ENCODE data around the gene CAVIN3. TPM values are rescaled to one million over a fixed set of nuclear protein-coding genes. Genes with fewer than 3 reads are reported as not detected.

CAVIN3 gene
- polyA plus RNA-seq, 1 donor (not counting 4 experiments of a cell fraction or from before 2014, with no cell fraction given): 30.1 TPM

DNA sequence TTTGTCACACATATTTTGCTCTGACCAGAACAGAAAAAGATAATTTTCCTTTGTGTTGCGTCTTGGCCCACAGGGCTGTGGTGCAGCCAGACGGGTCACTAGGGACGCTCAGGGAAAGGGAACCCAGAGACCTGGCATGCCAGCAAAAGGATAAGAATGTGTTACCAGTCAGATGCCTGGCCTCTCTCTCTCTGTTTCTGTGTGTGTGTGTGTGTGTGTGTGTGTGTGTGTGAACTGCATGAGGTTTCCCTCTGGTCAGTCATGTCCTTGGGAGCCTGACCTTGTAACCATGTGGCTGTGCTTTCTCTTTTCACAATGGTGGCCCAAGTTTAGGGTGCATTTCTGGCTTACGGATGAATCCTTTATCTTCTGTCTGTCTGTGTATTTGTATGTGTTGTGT lies 35.3 kb downstream of the CAVIN3 start:
- Histone ChIP-seq H3K36me3 (ENCODE audit: control insufficient read depth in 2 of 2, extremely low read depth in 1 of 2, insufficient read depth in 2 of 2, low read length in 2 of 2) (no peaks in the 10 kb centered on the region), H3K9me1 (ENCODE audit: control insufficient read depth, extremely low read depth, insufficient read depth, low read length) (no peaks in the 10 kb centered on the region), H4K20me1 (ENCODE audit: control insufficient read depth, extremely low read depth, insufficient read depth, low read length) (no peaks in the 10 kb centered on the region), H3K79me2 (ENCODE audit: control insufficient read depth, insufficient read depth, low read length) (no peaks in the 10 kb centered on the region), H3K27me3 (ENCODE audit: control insufficient read depth, extremely low read depth, insufficient read depth, low read length) (no peaks in the 10 kb centered on the region), H3K4me1 (ENCODE audit: control insufficient read depth, extremely low read depth, insufficient read depth, low read length) (peaks cover 19% of the 10 kb centered on the region), H3K9me3 (ENCODE audit: control insufficient read depth, low read depth, low read length) (no peaks in the 10 kb centered on the region), H2AFZ (ENCODE audit: control insufficient read depth, low read length) (no peak overlapping the region), H3K9ac (ENCODE audit: control insufficient read depth, extremely low read depth, insufficient read depth, low read length) (no peak overlapping the region), H3K4me3 (ENCODE audit: control insufficient read depth in 2 of 3, extremely low read depth in 1 of 3, insufficient read depth in 2 of 3, low read depth in 1 of 3, low read length in 3 of 3) (no peak overlapping the region), H3K4me2 (ENCODE audit: control insufficient read depth, extremely low read depth, insufficient read depth, low read depth, low read length) (no peak overlapping the region), H3K27ac (ENCODE audit: control insufficient read depth, insufficient read depth, low read length) (no peak overlapping the region)
- FAIRE-seq (no peak), DNase-seq (ENCODE audit: low read depth, low spot score) (no peak)
- TF ChIP-seq EZH2 (IDR thresholded peaks at IDR 0.05; ENCODE audit: low read length): no peak
- TF ChIP-seq, protein P1, sequence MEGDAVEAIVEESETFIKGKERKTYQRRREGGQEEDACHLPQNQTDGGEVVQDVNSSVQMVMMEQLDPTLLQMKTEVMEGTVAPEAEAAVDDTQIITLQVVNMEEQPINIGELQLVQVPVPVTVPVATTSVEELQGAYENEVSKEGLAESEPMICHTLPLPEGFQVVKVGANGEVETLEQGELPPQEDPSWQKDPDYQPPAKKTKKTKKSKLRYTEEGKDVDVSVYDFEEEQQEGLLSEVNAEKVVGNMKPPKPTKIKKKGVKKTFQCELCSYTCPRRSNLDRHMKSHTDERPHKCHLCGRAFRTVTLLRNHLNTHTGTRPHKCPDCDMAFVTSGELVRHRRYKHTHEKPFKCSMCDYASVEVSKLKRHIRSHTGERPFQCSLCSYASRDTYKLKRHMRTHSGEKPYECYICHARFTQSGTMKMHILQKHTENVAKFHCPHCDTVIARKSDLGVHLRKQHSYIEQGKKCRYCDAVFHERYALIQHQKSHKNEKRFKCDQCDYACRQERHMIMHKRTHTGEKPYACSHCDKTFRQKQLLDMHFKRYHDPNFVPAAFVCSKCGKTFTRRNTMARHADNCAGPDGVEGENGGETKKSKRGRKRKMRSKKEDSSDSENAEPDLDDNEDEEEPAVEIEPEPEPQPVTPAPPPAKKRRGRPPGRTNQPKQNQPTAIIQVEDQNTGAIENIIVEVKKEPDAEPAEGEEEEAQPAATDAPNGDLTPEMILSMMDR (optimal IDR thresholded peaks at IDR 0.05 in 1 of 3, IDR thresholded peaks at IDR 0.05 in 1 of 3, conservative IDR thresholded peaks at IDR 0.05 in 1 of 3; ENCODE audit: extremely low read depth in 1 of 3, insufficient read depth in 2 of 3, low read length in 3 of 3): no peak
- dilution Hi-C loops (cut with MboI; ENCODE audit: extremely low pct_ligation_motif_present, low sequenced_read_pairs): no loop called here

DNA sequence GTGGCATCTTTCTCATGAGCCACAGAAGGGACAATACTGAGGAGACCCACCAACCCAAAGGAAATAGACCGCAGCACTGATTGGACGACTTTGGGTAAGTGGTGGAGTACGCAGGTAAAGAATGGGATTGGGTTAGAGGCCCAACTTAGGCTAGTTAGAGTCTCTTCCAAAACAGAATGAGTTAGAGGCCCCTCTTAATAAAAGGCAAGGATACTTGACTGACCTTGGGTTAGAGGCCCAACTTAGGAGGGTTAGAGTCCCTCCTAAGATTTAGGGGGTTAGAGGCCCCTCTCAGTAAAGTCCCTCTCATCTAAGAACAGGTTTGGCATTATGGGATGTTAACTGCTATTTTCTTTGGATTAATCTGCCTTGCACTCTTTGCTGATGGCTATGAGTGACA lies 36.1 kb downstream of the CAVIN3 start:
- DNase-seq (ENCODE audit: low read depth, low spot score): no peak
- no peak overlapping the region for H3K9ac ChIP-seq (ENCODE audit: control insufficient read depth, extremely low read depth, insufficient read depth, low read length)
- H3K27me3 ChIP-seq (ENCODE audit: control insufficient read depth, extremely low read depth, insufficient read depth, low read length): no peaks in the 10 kb centered on the region
- H3K36me3 ChIP-seq (ENCODE audit: control insufficient read depth in 2 of 2, extremely low read depth in 1 of 2, insufficient read depth in 2 of 2, low read length in 2 of 2): no peaks in the 10 kb centered on the region
- TF ChIP-seq, protein P1 (optimal IDR thresholded peaks at IDR 0.05 in 1 of 3, IDR thresholded peaks at IDR 0.05 in 1 of 3, conservative IDR thresholded peaks at IDR 0.05 in 1 of 3; ENCODE audit: extremely low read depth in 1 of 3, insufficient read depth in 2 of 3, low read length in 3 of 3): no peak
- TF ChIP-seq EZH2 (IDR thresholded peaks at IDR 0.05; ENCODE audit: low read length): no peak
- no peak overlapping the region for H2AFZ ChIP-seq (ENCODE audit: control insufficient read depth, low read length)
- H3K79me2 ChIP-seq (ENCODE audit: control insufficient read depth, insufficient read depth, low read length): no peaks in the 10 kb centered on the region
- dilution Hi-C loops (cut with MboI; ENCODE audit: extremely low pct_ligation_motif_present, low sequenced_read_pairs): no loop called here
- no peaks in the 10 kb centered on the region for H3K9me1 ChIP-seq (ENCODE audit: control insufficient read depth, extremely low read depth, insufficient read depth, low read length)
- no peaks in the 10 kb centered on the region for H3K9me3 ChIP-seq (ENCODE audit: control insufficient read depth, low read depth, low read length)
- FAIRE-seq: no peak
- no peak overlapping the region for H3K27ac ChIP-seq (ENCODE audit: control insufficient read depth, insufficient read depth, low read length)
- H4K20me1 ChIP-seq (ENCODE audit: control insufficient read depth, extremely low read depth, insufficient read depth, low read length): no peaks in the 10 kb centered on the region
- peaks cover 18% of the 10 kb centered on the region for H3K4me1 ChIP-seq (ENCODE audit: control insufficient read depth, extremely low read depth, insufficient read depth, low read length)
- no peak overlapping the region for H3K4me3 ChIP-seq (ENCODE audit: control insufficient read depth in 2 of 3, extremely low read depth in 1 of 3, insufficient read depth in 2 of 3, low read depth in 1 of 3, low read length in 3 of 3)
- no peak overlapping the region for H3K4me2 ChIP-seq (ENCODE audit: control insufficient read depth, extremely low read depth, insufficient read depth, low read depth, low read length)
